ENCODE data around the gene KIAA1671. TPM values are rescaled to one million over a fixed set of nuclear protein-coding genes. Genes with fewer than 3 reads are reported as not detected.

Gene KIAA1671
- total RNA-seq, 4 donors from 2014 or later, result 7.6 to 26.1 (median 16.7) TPM

DNA sequence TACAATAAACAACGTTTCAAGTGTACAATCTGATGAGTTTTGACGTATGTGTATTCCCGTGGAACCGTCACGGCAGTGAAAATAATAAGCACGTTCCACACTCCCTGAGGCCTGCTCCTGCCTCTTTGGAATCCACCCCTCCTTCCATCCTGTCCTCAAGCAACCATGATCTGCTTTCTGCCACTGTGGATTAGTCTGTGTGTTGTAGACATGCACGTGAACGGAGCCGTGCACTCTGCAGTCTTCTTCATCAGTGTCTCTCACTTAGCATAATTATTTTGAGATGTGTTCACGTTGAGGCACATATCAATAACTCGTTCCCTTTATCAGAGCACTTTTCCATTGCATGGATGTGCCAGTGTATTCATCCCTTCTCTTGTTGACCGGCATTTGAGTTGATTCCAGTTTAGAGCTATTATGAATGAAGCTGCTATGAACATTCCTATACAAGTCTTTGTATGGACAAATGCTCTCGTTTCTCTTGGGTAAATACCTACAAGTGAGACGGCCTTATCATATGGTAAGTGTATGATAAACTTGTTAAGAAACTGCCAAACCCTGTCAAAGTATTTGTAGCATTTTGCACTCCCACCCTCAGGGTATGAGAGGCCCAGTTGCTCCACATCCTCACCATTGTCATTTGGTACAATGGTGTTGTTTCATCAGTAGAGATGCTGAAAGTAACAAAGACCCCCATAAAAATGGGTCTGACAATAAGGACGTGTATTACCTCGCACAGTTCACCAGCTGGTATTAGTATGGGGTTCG lies 144.3 kb downstream of the KIAA1671 start:
- TF ChIP-seq, protein P1, sequence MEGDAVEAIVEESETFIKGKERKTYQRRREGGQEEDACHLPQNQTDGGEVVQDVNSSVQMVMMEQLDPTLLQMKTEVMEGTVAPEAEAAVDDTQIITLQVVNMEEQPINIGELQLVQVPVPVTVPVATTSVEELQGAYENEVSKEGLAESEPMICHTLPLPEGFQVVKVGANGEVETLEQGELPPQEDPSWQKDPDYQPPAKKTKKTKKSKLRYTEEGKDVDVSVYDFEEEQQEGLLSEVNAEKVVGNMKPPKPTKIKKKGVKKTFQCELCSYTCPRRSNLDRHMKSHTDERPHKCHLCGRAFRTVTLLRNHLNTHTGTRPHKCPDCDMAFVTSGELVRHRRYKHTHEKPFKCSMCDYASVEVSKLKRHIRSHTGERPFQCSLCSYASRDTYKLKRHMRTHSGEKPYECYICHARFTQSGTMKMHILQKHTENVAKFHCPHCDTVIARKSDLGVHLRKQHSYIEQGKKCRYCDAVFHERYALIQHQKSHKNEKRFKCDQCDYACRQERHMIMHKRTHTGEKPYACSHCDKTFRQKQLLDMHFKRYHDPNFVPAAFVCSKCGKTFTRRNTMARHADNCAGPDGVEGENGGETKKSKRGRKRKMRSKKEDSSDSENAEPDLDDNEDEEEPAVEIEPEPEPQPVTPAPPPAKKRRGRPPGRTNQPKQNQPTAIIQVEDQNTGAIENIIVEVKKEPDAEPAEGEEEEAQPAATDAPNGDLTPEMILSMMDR (IDR thresholded peaks at IDR 0.05), result no peak
- TF ChIP-seq POLR2A (IDR thresholded peaks at IDR 0.05), result no peak
- Histone ChIP-seq H3K4me1 (no peaks in the 10 kb centered on the region), H3K9me3 (no peaks in the 10 kb centered on the region), H3K27me3 (no peaks in the 10 kb centered on the region), H3K36me3 (no peaks in the 10 kb centered on the region), H3K4me3 (no peak overlapping the region), H3K27ac (no peak overlapping the region)
- intact Hi-C loops (cut with DNase I; ENCODE audit: low total_unique reads), result no loop called here
- no peak for DNase-seq

GRCh38 chr22:25098445-25099081 lies 146.0 kb downstream of the KIAA1671 start:
- TF ChIP-seq, protein P1 (IDR thresholded peaks at IDR 0.05), result no peak
- Histone ChIP-seq H3K36me3 (no peaks in the 10 kb centered on the region), H3K9me3 (no peaks in the 10 kb centered on the region), H3K4me1 (no peaks in the 10 kb centered on the region), H3K27me3 (no peaks in the 10 kb centered on the region), H3K4me3 (no peak overlapping the region), H3K27ac (no peak overlapping the region)
- no peak for DNase-seq
- intact Hi-C loops (cut with DNase I; ENCODE audit: low total_unique reads), result no loop called here

GRCh38 chr22:25099202-25099601 lies 146.7 kb downstream of the KIAA1671 start:
- TF ChIP-seq POLR2A (IDR thresholded peaks at IDR 0.05), result no peak
- TF ChIP-seq, protein P1 (IDR thresholded peaks at IDR 0.05), result no peak
- intact Hi-C loops (cut with DNase I; ENCODE audit: low total_unique reads), result no loop called here
- no peaks in the 10 kb centered on the region for H3K27me3 ChIP-seq
- no peaks in the 10 kb centered on the region for H3K36me3 ChIP-seq
- no peaks in the 10 kb centered on the region for H3K4me1 ChIP-seq
- no peak overlapping the region for H3K27ac ChIP-seq
- H3K9me3 ChIP-seq, result no peaks in the 10 kb centered on the region
- DNase-seq, result no peak
- H3K4me3 ChIP-seq, result no peak overlapping the region

- Histone ChIP-seq H3K9me3 (no peaks in the 10 kb centered on the region), H3K27me3 (no peaks in the 10 kb centered on the region), H3K36me3 (no peaks in the 10 kb centered on the region), H3K4me1 (no peaks in the 10 kb centered on the region), H3K27ac (no peak overlapping the region), H3K4me3 (no peak overlapping the region)
- DNase-seq, result no peak
- no peak for TF ChIP-seq POLR2A (IDR thresholded peaks at IDR 0.05)
- TF ChIP-seq, protein P1 (IDR thresholded peaks at IDR 0.05), result no peak
- intact Hi-C loops (cut with DNase I; ENCODE audit: low total_unique reads), result no loop called here
Observed at GRCh38 chr22:25100402-25100801, 147.9 kb downstream of the KIAA1671 start.

DNA sequence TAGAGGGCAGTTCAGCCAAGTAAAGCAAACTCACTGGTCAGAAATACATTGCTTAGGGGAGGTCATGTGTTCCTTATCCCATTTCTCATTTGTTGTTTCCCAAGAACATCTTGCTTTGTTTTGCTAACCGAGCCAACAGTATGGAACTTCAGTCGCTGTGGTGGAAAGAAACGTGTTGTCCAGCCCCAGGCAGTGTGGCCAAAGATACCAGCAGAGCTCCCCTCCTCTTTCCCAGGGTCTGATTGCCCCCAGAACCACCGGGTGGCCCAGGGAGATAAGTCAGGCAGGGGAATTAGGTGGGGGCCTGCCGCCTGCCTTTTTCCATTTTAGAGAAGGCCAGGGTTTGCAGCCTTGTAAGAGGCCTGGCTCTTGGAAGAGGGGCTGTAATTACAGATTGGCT lies 148.4 kb downstream of the KIAA1671 start:
- Histone ChIP-seq H3K4me3 (no peak overlapping the region), H3K36me3 (no peaks in the 10 kb centered on the region), H3K4me1 (no peaks in the 10 kb centered on the region), H3K27ac (no peak overlapping the region), H3K27me3 (no peaks in the 10 kb centered on the region), H3K9me3 (no peaks in the 10 kb centered on the region)
- TF ChIP-seq, protein P1 (IDR thresholded peaks at IDR 0.05), result no peak
- TF ChIP-seq POLR2A (IDR thresholded peaks at IDR 0.05), result no peak
- intact Hi-C loops (cut with DNase I; ENCODE audit: low total_unique reads), result no loop called here
- no peak for DNase-seq
